ENCODE results near the gene FGD6.

Gene FGD6

DNA sequence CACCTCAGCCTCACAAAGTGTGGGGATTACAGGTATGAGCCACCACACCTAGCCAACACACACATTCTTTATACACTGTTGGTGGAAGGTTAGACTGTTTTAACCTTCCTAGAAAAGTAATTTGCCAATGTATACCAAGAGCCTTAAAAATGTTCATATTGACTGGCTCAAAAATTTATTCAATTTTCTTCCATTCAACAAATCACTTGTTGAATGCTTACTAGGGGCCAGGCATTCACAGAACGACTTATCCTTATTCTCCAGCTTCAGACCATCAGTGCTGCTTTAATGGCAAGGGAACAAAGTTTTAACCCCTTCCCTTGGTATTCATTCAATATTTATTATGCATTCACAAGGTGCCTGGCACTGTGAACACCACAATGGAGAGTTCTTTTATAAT is 146.9 kb downstream of the FGD6 start:
- in situ Hi-C loops (cut with MboI; ENCODE audit: low pct_unique_long_range_greater_than_20kb, low sequenced_read_pairs): no loop called here
- no peak for DNase-seq

- in situ Hi-C loops (cut with MboI; ENCODE audit: low pct_unique_long_range_greater_than_20kb, low sequenced_read_pairs): no loop called here
- no peak for DNase-seq
Observed at GRCh38 chr12:95066091-95066855, 151.0 kb downstream of the FGD6 start.

DNA sequence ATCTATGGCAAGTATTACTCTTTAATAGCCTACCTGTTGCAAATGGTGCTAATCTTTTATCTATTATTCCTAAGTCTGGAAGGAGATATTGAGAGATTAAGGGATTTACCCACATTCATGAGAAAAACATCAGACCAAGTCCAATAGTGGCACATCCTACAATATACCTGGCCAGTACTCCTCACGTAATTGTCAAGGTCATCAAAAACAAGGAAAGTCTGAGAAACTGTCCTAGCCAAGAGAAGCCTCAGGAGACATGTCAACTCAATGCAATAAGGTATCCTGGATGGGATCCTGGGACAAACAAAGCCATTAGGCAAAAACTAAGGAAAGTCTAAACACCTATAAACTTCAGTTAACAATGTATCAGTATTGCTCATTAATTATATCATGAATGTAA is 156.3 kb downstream of the FGD6 start:
- DNase-seq: no peak
- in situ Hi-C loops (cut with MboI; ENCODE audit: low pct_unique_long_range_greater_than_20kb, low sequenced_read_pairs): no loop called here

- DNase-seq: no peak
- in situ Hi-C loops (cut with MboI; ENCODE audit: low pct_unique_long_range_greater_than_20kb, low sequenced_read_pairs): no loop called here
Observed at GRCh38 chr12:95059984-95060383, 157.3 kb downstream of the FGD6 start.

DNA sequence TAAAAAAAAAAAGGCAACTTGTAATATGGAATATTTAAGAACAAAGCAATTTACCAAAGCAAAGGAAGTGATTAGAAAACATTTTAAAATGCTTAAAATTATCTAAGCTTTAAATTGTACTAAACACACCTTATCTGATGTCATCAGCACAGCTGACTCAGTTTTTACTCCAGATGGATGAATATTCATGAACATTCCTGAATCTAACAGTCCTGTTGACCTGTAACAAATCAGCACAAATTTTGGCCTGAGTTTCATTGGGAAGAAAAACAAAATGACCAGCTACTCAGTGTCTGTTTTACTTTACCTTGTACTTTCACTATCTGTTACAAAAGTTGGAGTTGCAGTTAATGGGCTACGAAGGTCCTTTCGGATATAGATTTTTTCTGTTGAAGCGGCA is 159.8 kb downstream of the FGD6 start:
- in situ Hi-C loops (cut with MboI; ENCODE audit: low pct_unique_long_range_greater_than_20kb, low sequenced_read_pairs): no loop called here
- DNase-seq: no peak

DNA sequence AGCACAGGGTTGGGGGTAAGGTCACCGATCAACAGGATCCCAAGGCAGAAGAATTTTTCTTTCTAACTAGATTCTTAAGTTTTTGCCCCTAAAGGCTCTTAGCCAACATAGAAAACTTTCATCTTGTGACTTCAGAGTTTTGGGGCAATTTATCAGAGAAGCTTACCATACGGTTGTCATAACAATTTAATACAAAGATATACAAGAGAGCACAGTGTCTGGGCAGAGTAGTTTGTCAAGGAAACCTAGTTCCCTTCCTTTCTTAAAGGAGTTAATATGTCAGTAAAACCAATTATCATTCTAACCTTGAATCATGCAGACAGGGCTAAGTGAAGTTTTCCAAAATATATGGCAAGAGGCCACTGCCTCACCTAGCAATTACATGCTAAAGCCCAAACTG is 162.2 kb downstream of the FGD6 start:
- in situ Hi-C loops (cut with MboI; ENCODE audit: low pct_unique_long_range_greater_than_20kb, low sequenced_read_pairs): no loop called here
- no peak for DNase-seq

DNA sequence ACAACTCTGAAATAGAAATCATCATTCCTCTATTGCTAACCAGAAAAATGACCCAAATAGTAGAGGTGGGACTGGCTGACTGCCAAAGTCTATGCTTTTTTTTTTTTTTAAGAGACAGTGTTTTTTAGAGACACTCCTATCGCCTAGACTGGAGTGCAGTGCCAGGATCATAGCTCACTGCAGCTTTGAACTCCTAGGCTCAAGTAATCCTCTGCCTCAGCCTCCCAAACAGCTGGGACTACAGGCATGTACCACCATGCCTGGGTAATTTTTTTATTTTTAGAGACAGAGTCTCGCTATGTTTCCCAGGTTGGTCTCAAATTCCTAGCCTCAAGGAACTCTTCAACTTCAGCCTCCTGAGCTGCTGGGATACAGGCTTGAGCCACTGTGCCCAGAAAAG is 163.1 kb downstream of the FGD6 start:
- in situ Hi-C loops (cut with MboI; ENCODE audit: low pct_unique_long_range_greater_than_20kb, low sequenced_read_pairs): no loop called here
- no peak for DNase-seq

- in situ Hi-C loops (cut with MboI; ENCODE audit: low pct_unique_long_range_greater_than_20kb, low sequenced_read_pairs): no loop called here
- no peak for DNase-seq
Observed at GRCh38 chr12:95051241-95051640, 166.0 kb downstream of the FGD6 start.

GRCh38 chr12:95037906-95038305 is 179.4 kb downstream of the FGD6 start:
- in situ Hi-C loops (cut with MboI; ENCODE audit: low pct_unique_long_range_greater_than_20kb, low sequenced_read_pairs): no loop called here
- DNase-seq: no peak

GRCh38 chr12:95034750-95035149 is 182.5 kb downstream of the FGD6 start:
- no peak for DNase-seq
- in situ Hi-C loops (cut with MboI; ENCODE audit: low pct_unique_long_range_greater_than_20kb, low sequenced_read_pairs): no loop called here

Measured in KBM-7 (cell line).